GM21723 (cell line): ENCODE data around the gene NEU1.
"Not testable (repeated sequence)": the region's sequence is repeated elsewhere in the genome, so short reads cannot be mapped to it uniquely, and the experiment has no call there.

Experiments
- ATAC-seq: cut with Tn5 transposase; IDR thresholded peaks from one replicate; pipeline ENCODE4 v1.9.1; 2021; ENCODE audit warnings: mild to moderate bottlenecking, moderate library complexity; ENCODE audit not compliant: unreplicated experiment

NEU1 gene

GRCh38 chr6:31822036-31822821 is 40.4 kb downstream of the NEU1 start:
- peak; percentile 19 for ATAC-seq

- peak; percentile 39 for ATAC-seq
Observed at GRCh38 chr6:31821301-31822035, 41.2 kb downstream of the NEU1 start.

DNA sequence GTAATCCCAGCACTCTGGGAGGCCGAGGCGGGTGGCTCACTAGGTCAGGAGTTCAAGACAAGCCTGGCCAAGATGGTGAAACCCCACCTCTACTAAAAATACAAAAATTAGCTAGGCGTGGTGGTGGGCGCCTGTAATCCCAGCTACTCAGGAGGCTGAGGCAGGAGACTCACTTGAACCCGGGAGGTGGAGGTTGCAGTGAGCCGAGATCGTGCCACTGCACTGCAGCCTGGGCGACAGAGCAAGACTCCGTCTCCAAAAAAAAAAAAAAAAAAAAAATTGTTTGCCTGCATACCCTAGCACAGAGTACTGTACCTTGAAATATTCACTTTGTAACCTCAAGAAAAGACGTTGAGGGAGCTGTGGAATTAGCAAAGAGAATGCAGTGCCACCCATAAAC is 42.2 kb downstream of the NEU1 start:
- ATAC-seq, result not testable (repeated sequence)

- ATAC-seq, result no peak
Observed at GRCh38 chr6:31819871-31820299, 42.7 kb downstream of the NEU1 start.

DNA sequence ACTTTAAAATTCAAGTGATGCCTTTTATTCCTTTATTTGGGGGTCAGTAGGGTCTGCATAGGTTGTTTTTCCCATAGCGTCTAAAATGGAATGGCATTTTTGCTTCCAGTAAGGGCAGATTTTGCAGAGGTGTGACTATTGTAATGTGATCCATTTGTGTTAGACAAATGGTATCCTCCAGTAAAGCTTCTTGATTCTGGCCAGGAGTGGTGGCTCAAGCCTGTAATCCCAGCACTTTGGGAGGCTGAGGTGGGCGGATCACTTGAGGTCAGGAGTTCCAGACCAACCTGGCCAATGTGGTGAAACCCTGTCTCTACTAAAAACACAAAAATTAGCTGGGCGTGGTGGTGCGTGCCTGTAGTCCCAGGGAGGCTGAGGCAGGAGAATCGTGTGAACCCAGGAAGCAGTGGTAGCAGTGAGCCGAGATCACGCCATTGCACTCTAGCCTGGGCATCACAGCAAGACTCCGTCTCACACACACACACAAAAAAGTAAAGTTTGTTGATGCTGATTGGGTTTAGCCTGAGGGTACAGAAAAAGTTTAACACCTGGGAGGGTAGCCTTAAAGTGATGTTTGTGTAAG is 44.6 kb downstream of the NEU1 start:
- ATAC-seq, result not testable (repeated sequence)

DNA sequence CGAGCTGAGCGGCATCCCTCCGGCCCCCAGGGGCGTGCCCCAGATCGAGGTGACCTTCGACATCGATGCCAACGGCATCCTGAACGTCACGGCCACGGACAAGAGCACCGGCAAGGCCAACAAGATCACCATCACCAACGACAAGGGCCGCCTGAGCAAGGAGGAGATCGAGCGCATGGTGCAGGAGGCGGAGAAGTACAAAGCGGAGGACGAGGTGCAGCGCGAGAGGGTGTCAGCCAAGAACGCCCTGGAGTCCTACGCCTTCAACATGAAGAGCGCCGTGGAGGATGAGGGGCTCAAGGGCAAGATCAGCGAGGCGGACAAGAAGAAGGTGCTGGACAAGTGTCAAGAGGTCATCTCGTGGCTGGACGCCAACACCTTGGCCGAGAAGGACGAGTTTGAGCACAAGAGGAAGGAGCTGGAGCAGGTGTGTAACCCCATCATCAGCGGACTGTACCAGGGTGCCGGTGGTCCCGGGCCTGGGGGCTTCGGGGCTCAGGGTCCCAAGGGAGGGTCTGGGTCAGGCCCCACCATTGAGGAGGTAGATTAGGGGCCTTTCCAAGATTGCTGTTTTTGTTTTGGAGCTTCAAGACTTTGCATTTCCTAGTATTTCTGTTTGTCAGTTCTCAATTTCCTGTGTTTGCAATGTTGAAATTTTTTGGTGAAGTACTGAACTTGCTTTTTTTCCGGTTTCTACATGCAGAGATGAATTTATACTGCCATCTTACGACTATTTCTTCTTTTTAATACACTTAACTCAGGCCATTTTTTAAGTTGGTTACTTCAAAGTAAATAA is 45.3 kb downstream of the NEU1 start:
- not testable (repeated sequence) for ATAC-seq

DNA sequence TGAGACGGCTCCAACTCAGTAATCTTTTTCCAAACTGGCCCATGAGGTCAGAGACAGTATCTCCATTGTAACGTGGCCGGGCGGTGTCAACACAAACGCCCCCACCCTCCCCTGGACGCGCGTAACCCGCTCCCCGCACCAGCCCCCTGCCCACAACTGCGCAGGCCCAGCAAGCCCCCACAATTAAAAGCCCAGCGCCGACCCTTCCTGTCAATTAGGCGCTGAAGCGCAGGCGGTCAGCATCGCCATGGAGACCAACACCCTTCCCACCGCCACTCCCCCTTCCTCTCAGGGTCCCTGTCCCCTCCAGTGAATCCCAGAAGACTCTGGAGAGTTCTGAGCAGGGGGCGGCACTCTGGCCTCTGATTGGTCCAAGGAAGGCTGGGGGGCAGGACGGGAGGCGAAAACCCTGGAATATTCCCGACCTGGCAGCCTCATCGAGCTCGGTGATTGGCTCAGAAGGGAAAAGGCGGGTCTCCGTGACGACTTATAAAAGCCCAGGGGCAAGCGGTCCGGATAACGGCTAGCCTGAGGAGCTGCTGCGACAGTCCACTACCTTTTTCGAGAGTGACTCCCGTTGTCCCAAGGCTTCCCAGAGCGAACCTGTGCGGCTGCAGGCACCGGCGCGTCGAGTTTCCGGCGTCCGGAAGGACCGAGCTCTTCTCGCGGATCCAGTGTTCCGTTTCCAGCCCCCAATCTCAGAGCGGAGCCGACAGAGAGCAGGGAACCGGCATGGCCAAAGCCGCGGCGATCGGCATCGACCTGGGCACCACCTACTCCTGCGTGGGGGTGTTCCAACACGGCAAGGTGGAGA is 47.4 kb downstream of the NEU1 start, which contains the start of the genes HSPA1A and HSPA1L:
HSPA1A (plus strand) TSS at position 519 of the 814 bp plus-strand sequence; CDS start at position 733, 214 bp downstream.
HSPA1L (minus strand) TSS at position 259 of the 814 bp plus-strand sequence. CDS start 3,311 bp downstream, outside the sequence.
- peak; percentile 34 for ATAC-seq

DNA sequence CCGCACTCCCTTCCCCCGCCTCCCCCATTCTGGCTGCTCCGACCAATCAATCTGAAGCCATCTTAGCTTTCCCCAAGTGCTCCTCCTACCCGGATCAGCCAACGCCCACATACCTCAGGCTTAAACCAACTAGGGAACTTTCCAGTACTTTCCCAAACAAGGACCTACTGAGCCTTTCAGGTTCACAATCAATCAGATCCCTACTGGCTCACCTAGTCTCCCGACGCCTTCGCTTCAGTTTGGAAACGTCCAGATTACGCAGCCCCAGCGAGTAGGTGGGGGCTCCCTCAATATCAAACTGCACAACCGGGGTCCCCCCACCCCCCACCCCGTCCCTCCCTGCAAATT is 48.0 kb downstream of the NEU1 start:
- peak; percentile 27 for ATAC-seq

DNA sequence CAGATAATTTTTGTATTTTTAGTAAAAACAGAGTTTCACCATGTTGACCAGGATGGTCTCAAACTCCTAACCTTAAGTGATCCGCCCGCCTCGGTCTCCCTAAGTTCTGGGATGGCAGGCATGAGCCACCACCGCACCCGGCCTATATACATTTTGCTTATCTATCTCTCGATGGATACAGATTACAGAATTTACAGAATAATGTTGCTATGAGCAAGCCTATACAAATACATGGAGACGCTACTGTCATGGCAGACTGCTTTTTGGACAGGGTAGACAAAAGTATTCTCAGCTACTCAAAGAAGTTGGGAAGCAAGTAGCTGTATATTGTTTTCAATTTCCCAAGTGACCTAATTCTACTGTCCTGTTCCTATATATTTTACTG is 49.2 kb downstream of the NEU1 start:
- no peak for ATAC-seq

GRCh38 chr6:31811645-31812044 is 51.0 kb downstream of the NEU1 start:
- ATAC-seq, result no peak

- not testable (repeated sequence) for ATAC-seq
Observed at GRCh38 chr6:31808599-31808998, 54.0 kb downstream of the NEU1 start.
